ENCODE results near the gene SOS1. TPM values are rescaled to one million over a fixed set of nuclear protein-coding genes. Genes with fewer than 3 reads are reported as not detected.
A peak's percentile ranks its signal among the peaks of the same experiment; 100 is the strongest.

Gene SOS1
- total RNA-seq, 3 donors from 2014 or later = 21.0 to 31.5 (median 24.7) TPM

DNA sequence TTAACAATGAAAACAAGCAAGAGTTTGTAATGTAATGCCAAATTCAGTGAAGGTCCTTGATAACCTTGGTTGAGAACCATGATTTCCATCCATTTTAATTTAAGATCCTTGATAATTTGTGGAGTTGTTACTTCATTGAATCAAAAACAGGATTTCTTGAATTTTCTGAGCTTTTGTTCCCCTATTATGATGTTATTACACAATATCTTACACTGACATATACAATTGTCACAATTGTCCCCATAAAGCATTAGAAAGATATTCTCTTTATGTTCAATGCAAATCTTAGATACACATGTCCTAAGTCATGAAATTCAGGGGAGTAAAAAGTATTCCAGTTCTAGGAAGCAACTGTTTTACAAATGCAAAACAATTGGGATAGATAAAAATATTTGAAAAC, 147.6 kb downstream of the SOS1 start:
- DNase-seq (no peak), ATAC-seq (no peak)
- no peaks in the 10 kb centered on the region for H3K9me3 Mint-ChIP-seq
- no peaks in the 10 kb centered on the region for H3K27me3 Mint-ChIP-seq (ENCODE audit: low read depth)
- peaks cover 5% of the 10 kb centered on the region for H3K36me3 Mint-ChIP-seq (ENCODE audit: insufficient read depth)
- no peaks in the 10 kb centered on the region for H3K4me1 Mint-ChIP-seq (ENCODE audit: low read depth)
- no peak overlapping the region for H3K4me3 Mint-ChIP-seq

DNA sequence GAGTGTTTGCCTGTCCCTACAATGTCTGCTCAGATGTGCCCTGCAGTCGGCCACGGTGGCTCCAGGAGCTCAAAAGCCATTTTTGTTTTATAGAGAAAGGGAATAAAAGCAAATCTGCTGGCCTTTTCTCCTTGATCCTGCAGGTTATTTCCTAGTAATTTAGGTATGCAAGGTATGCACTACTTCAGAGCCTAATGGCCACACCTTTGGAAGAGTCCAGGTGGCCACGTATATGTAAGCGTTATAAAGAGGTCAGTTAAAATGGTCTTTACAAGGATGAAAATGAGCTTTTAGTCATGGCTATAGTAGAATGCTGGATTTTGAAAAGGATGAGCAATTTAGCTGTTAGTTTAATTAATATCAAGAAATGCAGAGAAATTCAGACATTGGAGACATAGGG, 149.5 kb downstream of the SOS1 start:
- Mint-ChIP-seq H3K4me3 (no peak overlapping the region), H3K9me3 (no peaks in the 10 kb centered on the region), H3K36me3 (ENCODE audit: insufficient read depth) (peaks cover 1% of the 10 kb centered on the region), H3K27me3 (ENCODE audit: low read depth) (no peaks in the 10 kb centered on the region), H3K4me1 (ENCODE audit: low read depth) (no peaks in the 10 kb centered on the region)
- no peak for DNase-seq
- ATAC-seq = no peak

GRCh38 chr2:38968021-38968420, 152.8 kb downstream of the SOS1 start:
- no peaks in the 10 kb centered on the region for H3K4me1 Mint-ChIP-seq (ENCODE audit: low read depth)
- peaks cover 1% of the 10 kb centered on the region for H3K36me3 Mint-ChIP-seq (ENCODE audit: insufficient read depth)
- no peak overlapping the region for H3K4me3 Mint-ChIP-seq
- ATAC-seq = no peak
- no peak for DNase-seq
- no peaks in the 10 kb centered on the region for H3K9me3 Mint-ChIP-seq
- H3K27me3 Mint-ChIP-seq (ENCODE audit: low read depth) = peaks cover 3% of the 10 kb centered on the region

DNA sequence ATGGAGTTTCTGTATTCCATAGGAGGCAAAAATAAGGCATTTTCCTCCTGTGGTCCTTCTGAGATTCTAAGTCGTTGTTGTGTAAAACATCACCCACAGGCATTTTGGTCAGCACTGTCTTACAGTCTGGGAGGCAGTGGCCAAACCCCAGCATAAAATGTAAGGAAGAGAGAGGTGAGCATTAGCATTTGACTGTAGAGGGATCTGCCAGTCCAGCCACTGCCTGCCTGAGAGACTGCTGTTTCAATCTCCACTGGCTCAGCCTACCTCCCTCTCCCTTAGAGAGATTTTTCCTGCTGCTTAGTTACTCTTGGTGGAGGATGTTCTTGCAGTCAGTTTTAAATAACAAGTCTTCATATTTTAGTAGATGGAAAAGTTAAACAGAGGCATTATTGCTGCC, 154.2 kb downstream of the SOS1 start:
- H3K36me3 Mint-ChIP-seq (ENCODE audit: insufficient read depth) = peaks cover 1% of the 10 kb centered on the region
- no peak for ATAC-seq
- H3K9me3 Mint-ChIP-seq = no peaks in the 10 kb centered on the region
- no peak for DNase-seq
- no peaks in the 10 kb centered on the region for H3K4me1 Mint-ChIP-seq (ENCODE audit: low read depth)
- peaks cover 8% of the 10 kb centered on the region for H3K27me3 Mint-ChIP-seq (ENCODE audit: low read depth)
- no peak overlapping the region for H3K4me3 Mint-ChIP-seq

- peaks cover 13% of the 10 kb centered on the region for H3K27me3 Mint-ChIP-seq (ENCODE audit: low read depth)
These were observed 154.8 kb downstream of the SOS1 start for GRCh38 chr2:38966006-38966405.

GRCh38 chr2:38960609-38961320, 160.1 kb downstream of the SOS1 start:
- H3K27me3 Mint-ChIP-seq (ENCODE audit: low read depth) = peaks cover 28% of the 10 kb centered on the region
- H3K4me1 Mint-ChIP-seq (ENCODE audit: low read depth) = peaks cover 3% of the 10 kb centered on the region
- no peak for DNase-seq
- no peaks in the 10 kb centered on the region for H3K36me3 Mint-ChIP-seq (ENCODE audit: insufficient read depth)
- peak; percentile 32 to 36 for ATAC-seq
- no peaks in the 10 kb centered on the region for H3K9me3 Mint-ChIP-seq
- H3K4me3 Mint-ChIP-seq = peak overlapping the region; percentile 17

More at GRCh38 chr2:38966006-38966405, 154.8 kb downstream of the SOS1 start:
- Mint-ChIP-seq H3K4me3 (no peak overlapping the region), H3K36me3 (ENCODE audit: insufficient read depth) (peaks cover 1% of the 10 kb centered on the region), H3K9me3 (no peaks in the 10 kb centered on the region), H3K4me1 (ENCODE audit: low read depth) (peaks cover under 1% of the 10 kb centered on the region)
- DNase-seq = no peak
- ATAC-seq = no peak

GRCh38 chr2:38959938-38960608, 160.8 kb downstream of the SOS1 start:
- H3K9me3 Mint-ChIP-seq = no peaks in the 10 kb centered on the region
- ATAC-seq = peak; percentile 99
- peak; percentile 52 for DNase-seq
- no peaks in the 10 kb centered on the region for H3K36me3 Mint-ChIP-seq (ENCODE audit: insufficient read depth)
- H3K27me3 Mint-ChIP-seq (ENCODE audit: low read depth) = peaks cover 30% of the 10 kb centered on the region
- H3K4me1 Mint-ChIP-seq (ENCODE audit: low read depth) = peaks cover 3% of the 10 kb centered on the region
- peak overlapping the region; percentile 19 for H3K4me3 Mint-ChIP-seq

DNA sequence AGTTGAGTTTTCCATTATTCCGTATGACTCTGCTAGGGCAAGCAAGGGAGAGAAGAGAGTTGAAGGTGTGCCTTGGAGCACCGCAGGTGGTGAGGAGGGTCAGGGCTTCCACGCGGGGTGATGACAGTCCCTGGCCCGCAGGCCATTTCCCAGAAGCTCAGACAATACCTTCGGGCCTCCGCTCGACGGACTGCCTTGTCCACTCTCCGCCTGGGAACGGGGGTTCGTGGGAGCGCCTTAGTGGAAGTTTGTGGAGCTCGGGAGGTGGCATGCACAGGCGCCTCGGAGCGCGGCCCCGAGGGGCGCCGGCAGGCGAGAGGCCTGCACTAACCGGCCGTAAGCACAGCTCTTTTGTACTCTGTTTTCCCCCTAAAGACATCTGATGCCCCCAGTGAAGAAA, 161.4 kb downstream of the SOS1 start:
- H3K27me3 Mint-ChIP-seq (ENCODE audit: low read depth) = peaks cover 30% of the 10 kb centered on the region
- H3K9me3 Mint-ChIP-seq = no peaks in the 10 kb centered on the region
- H3K4me1 Mint-ChIP-seq (ENCODE audit: low read depth) = peaks cover 3% of the 10 kb centered on the region
- DNase-seq (no peak), ATAC-seq (no peak)
- peak overlapping the region; percentile 60 for H3K4me3 Mint-ChIP-seq
- H3K36me3 Mint-ChIP-seq (ENCODE audit: insufficient read depth) = no peaks in the 10 kb centered on the region

DNA sequence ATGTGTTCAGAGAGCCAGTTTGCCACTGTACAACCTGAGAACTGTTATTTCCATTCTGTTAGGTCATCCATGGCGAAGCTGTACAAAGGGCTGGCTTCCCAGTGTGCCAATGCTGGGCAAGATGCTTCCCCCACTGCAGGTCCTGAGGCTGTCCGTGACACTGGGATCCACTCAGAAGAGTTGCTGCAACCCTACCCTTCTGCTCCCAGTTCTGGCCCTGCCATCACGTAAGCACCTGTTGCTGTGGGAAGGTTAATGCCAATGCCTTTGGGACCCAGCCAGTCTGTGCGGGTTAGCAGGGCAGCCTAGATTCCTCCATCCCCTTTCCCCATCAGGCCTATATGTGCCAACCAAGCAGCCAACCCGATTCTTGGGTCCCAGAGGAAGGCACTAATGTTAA, 162.9 kb downstream of the SOS1 start:
- H3K36me3 Mint-ChIP-seq (ENCODE audit: insufficient read depth) = no peaks in the 10 kb centered on the region
- DNase-seq (no peak), ATAC-seq (no peak)
- H3K9me3 Mint-ChIP-seq = no peaks in the 10 kb centered on the region
- H3K4me1 Mint-ChIP-seq (ENCODE audit: low read depth) = peaks cover 3% of the 10 kb centered on the region
- H3K27me3 Mint-ChIP-seq (ENCODE audit: low read depth) = peaks cover 29% of the 10 kb centered on the region
- no peak overlapping the region for H3K4me3 Mint-ChIP-seq

- ATAC-seq = no peak
- Mint-ChIP-seq H3K9me3 (no peaks in the 10 kb centered on the region), H3K4me3 (no peak overlapping the region), H3K4me1 (ENCODE audit: low read depth) (no peaks in the 10 kb centered on the region), H3K36me3 (ENCODE audit: insufficient read depth) (no peaks in the 10 kb centered on the region), H3K27me3 (ENCODE audit: low read depth) (peaks cover 2% of the 10 kb centered on the region)
- DNase-seq = no peak
These were observed 169.1 kb downstream of the SOS1 start for GRCh38 chr2:38951766-38952165.

DNA sequence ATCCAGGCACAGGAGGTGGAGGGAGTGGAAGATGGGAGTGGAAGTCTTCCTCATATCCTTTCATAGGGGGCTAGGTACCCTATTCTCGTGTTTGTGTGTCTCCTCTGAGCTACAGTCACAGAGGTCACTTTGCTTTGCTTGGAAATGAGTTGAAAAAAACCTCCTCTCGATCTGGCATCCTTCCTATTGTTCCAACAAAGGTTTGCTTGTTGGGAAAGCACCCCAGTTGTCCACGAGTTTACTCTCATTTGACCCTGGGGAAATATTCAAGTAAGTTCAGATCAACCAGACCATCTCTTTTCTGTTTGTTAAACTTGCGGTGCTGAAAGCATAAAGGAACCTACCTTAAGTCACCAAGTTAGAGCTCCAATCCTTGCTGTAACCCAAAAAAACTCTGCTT, 171.9 kb downstream of the SOS1 start:
- Mint-ChIP-seq H3K4me3 (no peak overlapping the region), H3K4me1 (ENCODE audit: low read depth) (no peaks in the 10 kb centered on the region), H3K36me3 (ENCODE audit: insufficient read depth) (no peaks in the 10 kb centered on the region), H3K9me3 (no peaks in the 10 kb centered on the region), H3K27me3 (ENCODE audit: low read depth) (no peaks in the 10 kb centered on the region)
- DNase-seq (no peak), ATAC-seq (no peak)

DNA sequence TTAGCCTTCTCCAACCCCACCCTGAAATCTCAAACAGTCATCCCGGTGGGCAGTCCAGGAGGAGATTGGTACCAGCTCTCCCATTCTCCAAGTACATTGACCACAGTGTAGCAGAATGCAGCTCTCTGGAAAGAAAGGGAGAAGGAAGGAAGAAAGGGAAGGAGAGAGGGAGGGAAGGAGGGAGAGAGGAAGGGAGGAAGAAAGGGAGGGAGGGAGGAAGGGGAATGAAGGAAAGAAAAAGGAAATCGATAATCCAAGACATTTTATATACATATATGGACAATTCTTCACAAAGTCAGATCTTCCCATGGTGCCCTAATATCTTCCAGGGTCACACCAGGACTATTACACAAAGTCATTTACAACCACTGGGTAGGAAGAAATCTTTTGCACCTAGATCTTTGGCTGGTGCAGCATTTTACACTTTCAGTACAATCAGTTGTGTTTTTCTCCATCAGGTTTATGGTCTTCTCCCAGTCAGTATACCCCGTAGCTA, 172.4 kb downstream of the SOS1 start:
- H3K9me3 Mint-ChIP-seq = no peaks in the 10 kb centered on the region

GRCh38 chr2:38947241-38948239, 173.3 kb downstream of the SOS1 start:
- Mint-ChIP-seq H3K27me3 (ENCODE audit: low read depth) (no peaks in the 10 kb centered on the region), H3K4me3 (no peak overlapping the region), H3K9me3 (no peaks in the 10 kb centered on the region), H3K4me1 (ENCODE audit: low read depth) (no peaks in the 10 kb centered on the region), H3K36me3 (ENCODE audit: insufficient read depth) (no peaks in the 10 kb centered on the region)
- peak; percentile 51 for DNase-seq
- peak; percentile 57 to 77 for ATAC-seq

More for the DNA sequence above, 172.4 kb downstream of the SOS1 start:
- Mint-ChIP-seq H3K4me3 (no peak overlapping the region), H3K36me3 (ENCODE audit: insufficient read depth) (no peaks in the 10 kb centered on the region), H3K27me3 (ENCODE audit: low read depth) (no peaks in the 10 kb centered on the region), H3K4me1 (ENCODE audit: low read depth) (no peaks in the 10 kb centered on the region)
- no peak for DNase-seq
- no peak for ATAC-seq

- no peaks in the 10 kb centered on the region for H3K27me3 Mint-ChIP-seq (ENCODE audit: low read depth)
- no peak overlapping the region for H3K4me3 Mint-ChIP-seq
- no peaks in the 10 kb centered on the region for H3K9me3 Mint-ChIP-seq
- no peaks in the 10 kb centered on the region for H3K4me1 Mint-ChIP-seq (ENCODE audit: low read depth)
- DNase-seq = no peak
- no peaks in the 10 kb centered on the region for H3K36me3 Mint-ChIP-seq (ENCODE audit: insufficient read depth)
- ATAC-seq = no peak
These were observed 174.9 kb downstream of the SOS1 start for GRCh38 chr2:38945911-38946310.

Data from activated T-cell treated with anti-CD3 and anti-CD28 coated beads, Interleukin-2, amount 50 U/mL, for 4 hours (primary cell).